Limb (tissue), 2 donors: ENCODE data around the gene ICA1.

Experiments used
- DNase-seq, 2 donors: peaks; one replicate each; pipeline ENCODE4 v3.0.0-alpha.2; 2016; ENCODE audit errors: extremely low spot score in 2 of 2

The ICA1 gene

GRCh38 chr7:8133188-8133848 lies 128.6 kb downstream of the ICA1 start:
- no peak for DNase-seq

- no peak for DNase-seq
Measured at GRCh38 chr7:8131694-8132605, 130.0 kb downstream of the ICA1 start.

GRCh38 chr7:8130663-8131062 lies 131.3 kb downstream of the ICA1 start:
- no peak for DNase-seq

GRCh38 chr7:8129318-8129659 lies 132.7 kb downstream of the ICA1 start:
- DNase-seq, result no peak

GRCh38 chr7:8128449-8129317 lies 133.3 kb downstream of the ICA1 start:
- DNase-seq, result no peak

GRCh38 chr7:8126601-8127167 lies 135.3 kb downstream of the ICA1 start:
- no peak for DNase-seq

GRCh38 chr7:8125680-8126444 lies 136.1 kb downstream of the ICA1 start:
- DNase-seq, result no peak

GRCh38 chr7:8121243-8121642 lies 140.7 kb downstream of the ICA1 start:
- no peak for DNase-seq

GRCh38 chr7:8120390-8121058 lies 141.4 kb downstream of the ICA1 start:
- DNase-seq, result no peak

GRCh38 chr7:8119262-8119661 lies 142.7 kb downstream of the ICA1 start:
- DNase-seq, result no peak

- no peak for DNase-seq
Measured at GRCh38 chr7:8117195-8117594, 144.8 kb downstream of the ICA1 start.

- DNase-seq, result no peak
Measured at GRCh38 chr7:8115547-8116402, 146.2 kb downstream of the ICA1 start.

GRCh38 chr7:8114175-8114574 lies 147.8 kb downstream of the ICA1 start:
- no peak for DNase-seq

GRCh38 chr7:8113184-8113583 lies 148.8 kb downstream of the ICA1 start:
- DNase-seq, result no peak

GRCh38 chr7:8112685-8113084 lies 149.3 kb downstream of the ICA1 start:
- no peak for DNase-seq

- DNase-seq, result no peak
Measured at GRCh38 chr7:8111282-8111960, 150.5 kb downstream of the ICA1 start.

- no peak for DNase-seq
Measured at GRCh38 chr7:8109196-8110022, 152.6 kb downstream of the ICA1 start.
